ENCODE results near the gene HDAC9. TPM values are rescaled to one million over a fixed set of nuclear protein-coding genes. Genes with fewer than 3 reads are reported as not detected.

Gene HDAC9
- total RNA-seq, 1 donor from 2014 or later, result 13.5 TPM

- DNase-seq (ENCODE audit: low spot score), result no peak
Measured at GRCh38 chr7:18843979-18844378, 348.4 kb downstream of the HDAC9 start.

GRCh38 chr7:18844735-18845134, 349.2 kb downstream of the HDAC9 start:
- DNase-seq (ENCODE audit: low spot score), result no peak

- DNase-seq (ENCODE audit: low spot score), result no peak
Measured at GRCh38 chr7:18845700-18846099, 350.2 kb downstream of the HDAC9 start.

- DNase-seq (ENCODE audit: low spot score), result no peak
Measured at GRCh38 chr7:18846765-18847215, 351.2 kb downstream of the HDAC9 start.

- DNase-seq (ENCODE audit: low spot score), result no peak
Measured at GRCh38 chr7:18849130-18849529, 353.6 kb downstream of the HDAC9 start.

DNA sequence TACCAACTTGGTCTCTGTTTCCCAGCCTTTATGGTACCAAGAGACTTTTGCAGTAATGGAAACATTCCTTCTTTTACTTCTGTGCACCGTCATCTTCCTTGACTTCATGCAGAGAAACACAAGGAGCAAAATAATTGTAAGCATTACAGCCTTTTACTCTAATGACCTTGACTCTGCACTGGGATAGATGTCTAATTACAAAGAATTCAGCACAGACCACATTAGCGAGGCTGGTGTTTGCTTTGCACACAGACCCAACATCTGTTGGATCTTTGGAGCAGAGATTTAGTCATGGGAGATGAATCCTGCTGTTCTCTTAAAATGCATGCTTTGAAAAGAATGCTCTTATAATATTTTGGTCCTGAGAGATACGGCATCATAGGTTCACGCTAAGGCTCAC, 360.2 kb downstream of the HDAC9 start:
- DNase-seq (ENCODE audit: low spot score), result no peak

GRCh38 chr7:18858232-18858631, 362.7 kb downstream of the HDAC9 start:
- no peak for DNase-seq (ENCODE audit: low spot score)

DNA sequence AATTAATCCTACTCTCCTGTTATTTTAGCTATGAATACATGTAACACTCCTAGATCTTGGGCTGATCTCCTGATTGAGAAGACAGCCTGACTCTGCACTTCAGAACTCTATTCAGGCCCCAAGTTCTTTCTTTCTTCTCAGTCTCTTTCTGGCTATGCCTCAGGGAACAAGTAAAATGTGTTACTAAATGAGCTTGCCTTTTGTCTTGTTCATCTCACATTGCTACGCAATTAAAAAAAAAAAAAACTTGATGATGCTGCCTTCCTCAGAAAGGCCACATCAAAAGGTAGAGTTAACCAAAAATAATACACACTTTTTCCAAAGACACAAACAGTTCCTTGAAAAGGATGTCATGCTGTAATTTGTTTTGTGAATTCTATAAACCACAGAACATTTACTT, 363.8 kb downstream of the HDAC9 start:
- no peak for DNase-seq (ENCODE audit: low spot score)

GRCh38 chr7:18860221-18860620, 364.7 kb downstream of the HDAC9 start:
- DNase-seq (ENCODE audit: low spot score), result no peak

- DNase-seq (ENCODE audit: low spot score), result no peak
Measured at GRCh38 chr7:18861514-18862118, 366.1 kb downstream of the HDAC9 start.

DNA sequence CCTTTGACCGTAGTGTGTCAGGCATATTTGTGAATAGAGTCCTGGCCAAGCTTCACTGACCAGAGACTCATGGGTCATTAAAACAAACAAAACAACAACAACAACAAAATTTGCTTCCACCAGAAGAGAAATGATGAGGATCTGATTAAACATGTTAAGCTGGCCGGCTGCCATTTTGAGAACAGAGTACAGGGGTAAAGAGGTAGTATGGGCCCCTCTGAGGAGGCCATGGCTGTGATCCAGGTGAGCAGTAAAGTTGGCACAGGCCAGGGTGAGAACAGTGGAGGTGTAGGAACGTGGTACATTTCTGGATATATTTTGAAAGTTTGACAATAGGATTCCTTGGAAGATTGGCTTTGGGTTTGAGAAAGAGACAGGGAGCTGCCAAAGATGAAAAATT, 369.4 kb downstream of the HDAC9 start:
- DNase-seq (ENCODE audit: low spot score), result no peak

- DNase-seq (ENCODE audit: low spot score), result peak; percentile 34
Measured at GRCh38 chr7:18866359-18867036, 370.9 kb downstream of the HDAC9 start.

- no peak for DNase-seq (ENCODE audit: low spot score)
Measured at GRCh38 chr7:18872344-18872743, 376.8 kb downstream of the HDAC9 start.

GRCh38 chr7:18873734-18874336, 378.3 kb downstream of the HDAC9 start:
- DNase-seq (ENCODE audit: low spot score), result no peak

GRCh38 chr7:18874880-18875279, 379.3 kb downstream of the HDAC9 start:
- DNase-seq (ENCODE audit: low spot score), result no peak

DNA sequence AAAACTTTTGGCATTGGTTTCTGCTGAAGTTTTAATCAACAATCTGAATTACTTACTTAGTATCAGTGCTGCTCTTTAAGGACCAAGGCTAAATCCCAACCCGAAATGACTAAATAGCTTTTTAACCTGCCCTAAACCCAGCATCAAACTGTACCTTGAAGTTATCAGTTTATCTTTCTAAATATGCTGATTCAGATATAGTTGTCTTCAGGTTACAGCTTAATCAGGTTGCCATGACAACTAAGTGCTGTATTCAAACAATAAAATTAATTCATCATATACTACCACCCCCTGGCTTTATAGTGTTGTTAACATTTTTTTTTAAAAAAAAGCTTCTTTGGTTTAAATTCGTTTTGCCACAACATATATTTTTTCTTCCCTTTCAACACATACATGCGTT, 382.3 kb downstream of the HDAC9 start:
- no peak for DNase-seq (ENCODE audit: low spot score)

- no peak for DNase-seq (ENCODE audit: low spot score)
Measured at GRCh38 chr7:18886832-18887231, 391.3 kb downstream of the HDAC9 start.

- DNase-seq (ENCODE audit: low spot score), result no peak
Measured at GRCh38 chr7:18889436-18889835, 393.9 kb downstream of the HDAC9 start.

GRCh38 chr7:18890134-18890533, 394.6 kb downstream of the HDAC9 start:
- DNase-seq (ENCODE audit: low spot score), result no peak

- DNase-seq (ENCODE audit: low spot score), result no peak
Measured at GRCh38 chr7:18890885-18891621, 395.5 kb downstream of the HDAC9 start.

GRCh38 chr7:18893156-18893555, 397.6 kb downstream of the HDAC9 start:
- DNase-seq (ENCODE audit: low spot score), result no peak

- no peak for DNase-seq (ENCODE audit: low spot score)
Measured at GRCh38 chr7:18894155-18894554, 398.6 kb downstream of the HDAC9 start.

DNA sequence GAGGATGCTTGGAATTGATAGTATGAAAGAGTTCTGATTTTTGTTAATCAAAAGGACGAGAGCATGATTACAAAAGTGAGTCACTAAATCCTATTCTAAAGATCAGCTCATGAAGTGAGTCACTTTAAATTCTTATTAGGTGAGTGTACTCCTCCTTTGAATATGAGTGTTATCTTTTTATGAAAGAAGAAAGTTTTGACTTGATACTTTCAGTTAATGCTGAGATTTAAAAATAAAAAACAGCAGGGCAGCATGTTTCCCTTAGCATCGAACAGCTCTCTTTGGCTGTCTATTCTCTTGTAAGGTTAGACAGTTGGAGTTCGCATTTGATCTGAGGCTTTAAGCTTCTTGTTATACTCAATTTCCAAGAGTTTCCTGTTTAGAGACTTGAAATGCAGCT, 399.9 kb downstream of the HDAC9 start:
- no peak for DNase-seq (ENCODE audit: low spot score)

Data from mucosa of gallbladder (tissue), 1 donor.